Measurements from ENCODE around the gene ANK2.

Gene ANK2

GRCh38 chr4:113339430-113339813, 290.0 kb downstream of the ANK2 start:
- no peak for DNase-seq (ENCODE audit: low read depth)

GRCh38 chr4:113344100-113344499, 294.6 kb downstream of the ANK2 start:
- DNase-seq (ENCODE audit: low read depth): no peak

GRCh38 chr4:113347245-113347644, 297.8 kb downstream of the ANK2 start:
- DNase-seq (ENCODE audit: low read depth): no peak

GRCh38 chr4:113349430-113349829, 300.0 kb downstream of the ANK2 start:
- DNase-seq (ENCODE audit: low read depth): no peak

GRCh38 chr4:113350576-113350975, 301.1 kb downstream of the ANK2 start:
- DNase-seq (ENCODE audit: low read depth): no peak

GRCh38 chr4:113355550-113356371, 306.3 kb downstream of the ANK2 start:
- DNase-seq (ENCODE audit: low read depth): peak; percentile 90

- DNase-seq (ENCODE audit: low read depth): no peak
These were observed 307.0 kb downstream of the ANK2 start for GRCh38 chr4:113356453-113356852.

- peak; percentile 48 for DNase-seq (ENCODE audit: low read depth)
These were observed 309.3 kb downstream of the ANK2 start for GRCh38 chr4:113358784-113359183.

GRCh38 chr4:113365377-113365776, 315.9 kb downstream of the ANK2 start:
- DNase-seq (ENCODE audit: low read depth): no peak

GRCh38 chr4:113368056-113368455, 318.6 kb downstream of the ANK2 start:
- DNase-seq (ENCODE audit: low read depth): peak; percentile 77

- DNase-seq (ENCODE audit: low read depth): no peak
These were observed 321.7 kb downstream of the ANK2 start for GRCh38 chr4:113371111-113371510.

GRCh38 chr4:113375964-113376666, 326.7 kb downstream of the ANK2 start:
- DNase-seq (ENCODE audit: low read depth): no peak

GRCh38 chr4:113378836-113379235, 329.4 kb downstream of the ANK2 start:
- DNase-seq (ENCODE audit: low read depth): no peak

- DNase-seq (ENCODE audit: low read depth): peak; percentile 10
These were observed 333.3 kb downstream of the ANK2 start for GRCh38 chr4:113382704-113383103.

GRCh38 chr4:113383111-113383785, 333.8 kb downstream of the ANK2 start:
- DNase-seq (ENCODE audit: low read depth): peak; percentile 82

- DNase-seq (ENCODE audit: low read depth): peak; percentile 69
These were observed 335.1 kb downstream of the ANK2 start for GRCh38 chr4:113384600-113384999.

- DNase-seq (ENCODE audit: low read depth): no peak
These were observed 335.9 kb downstream of the ANK2 start for GRCh38 chr4:113385281-113385899.

GRCh38 chr4:113389160-113389559, 339.7 kb downstream of the ANK2 start:
- DNase-seq (ENCODE audit: low read depth): no peak

- no peak for DNase-seq (ENCODE audit: low read depth)
These were observed 341.4 kb downstream of the ANK2 start for GRCh38 chr4:113390850-113391249.

GRCh38 chr4:113394108-113394729, 344.8 kb downstream of the ANK2 start:
- no peak for DNase-seq (ENCODE audit: low read depth)

- peak; percentile 85 for DNase-seq (ENCODE audit: low read depth)
These were observed 345.5 kb downstream of the ANK2 start for GRCh38 chr4:113394730-113395530.
